ENCODE data around the gene ERN1.

The ERN1 gene

GRCh38 chr17:64017381-64017980 is 112.5 kb downstream of the ERN1 start:
- no peak overlapping the region for H3K23ac ChIP-seq (ENCODE audit: low read depth, low read length, poor library complexity)
- WGBS, 2 donors (ENCODE audit: extremely low coverage in 2 of 2, insufficient read length in 2 of 2, insufficient replicate concordance in 1 of 2), result no CpG with 5 or more reads among the region's 2 CpGs
- no peak overlapping the region for H3K18ac ChIP-seq (ENCODE audit: low read length)
- no peaks in the 10 kb centered on the region for H3K36me3 ChIP-seq (replicated peaks in 1 of 2; ENCODE audit: control insufficient read depth in 2 of 2, insufficient read depth in 2 of 2, low read length in 2 of 2)
- no peak overlapping the region for H3K14ac ChIP-seq (ENCODE audit: low read length)
- peaks cover 0 to 7% (median 0%) of the 10 kb centered on the region in 3 experiments for H3K27me3 ChIP-seq (ENCODE audit: control insufficient read depth in 3 of 3, insufficient read depth in 3 of 3, low read depth in 1 of 3, low read length in 3 of 3)
- no peak overlapping the region for H2BK12ac ChIP-seq (ENCODE audit: low read length)
- no peak overlapping the region for H3K4me2 ChIP-seq (ENCODE audit: insufficient read depth, low read length, poor library complexity, severe bottlenecking)
- H3K9ac ChIP-seq (ENCODE audit: low read depth, low read length, poor library complexity), result no peak overlapping the region
- no peak overlapping the region for H2BK120ac ChIP-seq (ENCODE audit: low read depth, low read length)
- no peak overlapping the region for H3K27ac ChIP-seq (replicated peaks; ENCODE audit: low read length)
- no peak overlapping the region for H3K4me3 ChIP-seq (ENCODE audit: low read length in 2 of 2)
- no peak overlapping the region for H3K4ac ChIP-seq (ENCODE audit: low read length)
- no peaks in the 10 kb centered on the region for H3K79me1 ChIP-seq (ENCODE audit: low read depth, low read length)
- DNase-seq (ENCODE audit: low spot score), result no peak
- H3K4me1 ChIP-seq (ENCODE audit: control insufficient read depth in 2 of 2, insufficient read depth in 1 of 2, low read depth in 1 of 2, low read length in 2 of 2), result peaks cover 0 to 2% of the 10 kb centered on the region in 2 donors
- no peak overlapping the region for H2BK5ac ChIP-seq (ENCODE audit: low read length)
- no peak overlapping the region for H2AFZ ChIP-seq (ENCODE audit: low read length)
- H4K91ac ChIP-seq (ENCODE audit: low read depth, low read length, poor library complexity), result no peak overlapping the region
- H4K8ac ChIP-seq (ENCODE audit: low read depth, low read length), result no peak overlapping the region
- H3K9me3 ChIP-seq (replicated peaks in 1 of 2; ENCODE audit: control insufficient read depth in 2 of 2, insufficient read depth in 1 of 2, low read depth in 1 of 2, low read length in 2 of 2), result no peaks in the 10 kb centered on the region
- no peak overlapping the region for H2BK15ac ChIP-seq (ENCODE audit: low read length)
- H2AK5ac ChIP-seq (ENCODE audit: low read depth, low read length), result no peak overlapping the region

GRCh38 chr17:64016974-64017373 is 113.0 kb downstream of the ERN1 start:
- WGBS, 2 donors (ENCODE audit: extremely low coverage in 2 of 2, insufficient read length in 2 of 2, insufficient replicate concordance in 1 of 2), result no CpG with 5 or more reads among the region's 3 CpGs
- no peak overlapping the region for H2BK12ac ChIP-seq (ENCODE audit: low read length)
- H3K4me1 ChIP-seq (ENCODE audit: control insufficient read depth in 2 of 2, insufficient read depth in 1 of 2, low read depth in 1 of 2, low read length in 2 of 2), result peaks cover 0 to 2% of the 10 kb centered on the region in 2 donors
- H3K27ac ChIP-seq (replicated peaks; ENCODE audit: low read length), result no peak overlapping the region
- DNase-seq (ENCODE audit: low spot score), result no peak
- no peak overlapping the region for H2BK120ac ChIP-seq (ENCODE audit: low read depth, low read length)
- no peak overlapping the region for H2AFZ ChIP-seq (ENCODE audit: low read length)
- H2AK5ac ChIP-seq (ENCODE audit: low read depth, low read length), result no peak overlapping the region
- H4K8ac ChIP-seq (ENCODE audit: low read depth, low read length), result no peak overlapping the region
- no peak overlapping the region for H3K4ac ChIP-seq (ENCODE audit: low read length)
- no peaks in the 10 kb centered on the region for H3K9me3 ChIP-seq (replicated peaks in 1 of 2; ENCODE audit: control insufficient read depth in 2 of 2, insufficient read depth in 1 of 2, low read depth in 1 of 2, low read length in 2 of 2)
- H3K14ac ChIP-seq (ENCODE audit: low read length), result no peak overlapping the region
- no peak overlapping the region for H3K9ac ChIP-seq (ENCODE audit: low read depth, low read length, poor library complexity)
- no peak overlapping the region for H3K18ac ChIP-seq (ENCODE audit: low read length)
- no peaks in the 10 kb centered on the region for H3K79me1 ChIP-seq (ENCODE audit: low read depth, low read length)
- H2BK5ac ChIP-seq (ENCODE audit: low read length), result no peak overlapping the region
- H2BK15ac ChIP-seq (ENCODE audit: low read length), result no peak overlapping the region
- H3K23ac ChIP-seq (ENCODE audit: low read depth, low read length, poor library complexity), result no peak overlapping the region
- H3K4me2 ChIP-seq (ENCODE audit: insufficient read depth, low read length, poor library complexity, severe bottlenecking), result no peak overlapping the region
- no peaks in the 10 kb centered on the region for H3K36me3 ChIP-seq (replicated peaks in 1 of 2; ENCODE audit: control insufficient read depth in 2 of 2, insufficient read depth in 2 of 2, low read length in 2 of 2)
- H3K4me3 ChIP-seq (ENCODE audit: low read length in 2 of 2), result no peak overlapping the region
- peaks cover 0 to 7% (median 0%) of the 10 kb centered on the region in 3 experiments for H3K27me3 ChIP-seq (ENCODE audit: control insufficient read depth in 3 of 3, insufficient read depth in 3 of 3, low read depth in 1 of 3, low read length in 3 of 3)
- H4K91ac ChIP-seq (ENCODE audit: low read depth, low read length, poor library complexity), result no peak overlapping the region

GRCh38 chr17:64016231-64016784 is 113.6 kb downstream of the ERN1 start:
- H3K27ac ChIP-seq (replicated peaks; ENCODE audit: low read length), result no peak overlapping the region
- H3K14ac ChIP-seq (ENCODE audit: low read length), result no peak overlapping the region
- H3K27me3 ChIP-seq (ENCODE audit: control insufficient read depth in 3 of 3, insufficient read depth in 3 of 3, low read depth in 1 of 3, low read length in 3 of 3), result peaks cover 0 to 7% (median 0%) of the 10 kb centered on the region in 3 experiments
- no peaks in the 10 kb centered on the region for H3K9me3 ChIP-seq (replicated peaks in 1 of 2; ENCODE audit: control insufficient read depth in 2 of 2, insufficient read depth in 1 of 2, low read depth in 1 of 2, low read length in 2 of 2)
- no peak overlapping the region for H3K4me3 ChIP-seq (ENCODE audit: low read length in 2 of 2)
- no CpG with 5 or more reads among the region's 5 CpGs for WGBS, 2 donors (ENCODE audit: extremely low coverage in 2 of 2, insufficient read length in 2 of 2, insufficient replicate concordance in 1 of 2)
- no peak overlapping the region for H3K9ac ChIP-seq (ENCODE audit: low read depth, low read length, poor library complexity)
- no peak overlapping the region for H2BK120ac ChIP-seq (ENCODE audit: low read depth, low read length)
- no peak overlapping the region for H4K91ac ChIP-seq (ENCODE audit: low read depth, low read length, poor library complexity)
- H4K8ac ChIP-seq (ENCODE audit: low read depth, low read length), result no peak overlapping the region
- H3K23ac ChIP-seq (ENCODE audit: low read depth, low read length, poor library complexity), result no peak overlapping the region
- no peak overlapping the region for H2AK5ac ChIP-seq (ENCODE audit: low read depth, low read length)
- no peak overlapping the region for H3K18ac ChIP-seq (ENCODE audit: low read length)
- DNase-seq (ENCODE audit: low spot score), result no peak
- no peak overlapping the region for H2BK12ac ChIP-seq (ENCODE audit: low read length)
- H2BK15ac ChIP-seq (ENCODE audit: low read length), result no peak overlapping the region
- H3K4me1 ChIP-seq (ENCODE audit: control insufficient read depth in 2 of 2, insufficient read depth in 1 of 2, low read depth in 1 of 2, low read length in 2 of 2), result peaks cover 0 to 2% of the 10 kb centered on the region in 2 donors
- no peak overlapping the region for H3K4me2 ChIP-seq (ENCODE audit: insufficient read depth, low read length, poor library complexity, severe bottlenecking)
- H2BK5ac ChIP-seq (ENCODE audit: low read length), result no peak overlapping the region
- no peak overlapping the region for H3K4ac ChIP-seq (ENCODE audit: low read length)
- no peak overlapping the region for H2AFZ ChIP-seq (ENCODE audit: low read length)
- H3K36me3 ChIP-seq (replicated peaks in 1 of 2; ENCODE audit: control insufficient read depth in 2 of 2, insufficient read depth in 2 of 2, low read length in 2 of 2), result no peaks in the 10 kb centered on the region
- no peaks in the 10 kb centered on the region for H3K79me1 ChIP-seq (ENCODE audit: low read depth, low read length)

- DNase-seq (ENCODE audit: low spot score), result no peak
- WGBS, 2 donors (ENCODE audit: extremely low coverage in 2 of 2, insufficient read length in 2 of 2, insufficient replicate concordance in 1 of 2), result no CpG with 5 or more reads among the region's 6 CpGs
- no peak overlapping the region for H3K4ac ChIP-seq (ENCODE audit: low read length)
Observed at GRCh38 chr17:64015447-64015846, 114.5 kb downstream of the ERN1 start.

More at GRCh38 chr17:64015447-64015846, 114.5 kb downstream of the ERN1 start:
- Histone ChIP-seq H3K4me2 (ENCODE audit: insufficient read depth, low read length, poor library complexity, severe bottlenecking) (no peak overlapping the region), H3K23ac (ENCODE audit: low read depth, low read length, poor library complexity) (no peak overlapping the region), H3K9me3 (replicated peaks in 1 of 2; ENCODE audit: control insufficient read depth in 2 of 2, insufficient read depth in 1 of 2, low read depth in 1 of 2, low read length in 2 of 2) (no peaks in the 10 kb centered on the region), H3K79me1 (ENCODE audit: low read depth, low read length) (no peaks in the 10 kb centered on the region), H4K91ac (ENCODE audit: low read depth, low read length, poor library complexity) (no peak overlapping the region), H2BK5ac (ENCODE audit: low read length) (no peak overlapping the region), H3K4me1 (ENCODE audit: control insufficient read depth in 2 of 2, insufficient read depth in 1 of 2, low read depth in 1 of 2, low read length in 2 of 2) (peaks cover 0 to 2% of the 10 kb centered on the region in 2 donors), H2BK120ac (ENCODE audit: low read depth, low read length) (no peak overlapping the region), H3K27ac (replicated peaks; ENCODE audit: low read length) (no peak overlapping the region), H2BK15ac (ENCODE audit: low read length) (no peak overlapping the region), H2AFZ (ENCODE audit: low read length) (no peak overlapping the region), H3K4me3 (ENCODE audit: low read length in 2 of 2) (no peak overlapping the region), H4K8ac (ENCODE audit: low read depth, low read length) (no peak overlapping the region), H2BK12ac (ENCODE audit: low read length) (no peak overlapping the region), H3K27me3 (ENCODE audit: control insufficient read depth in 3 of 3, insufficient read depth in 3 of 3, low read depth in 1 of 3, low read length in 3 of 3) (peaks cover 0 to 7% (median 0%) of the 10 kb centered on the region in 3 experiments), H2AK5ac (ENCODE audit: low read depth, low read length) (no peak overlapping the region), H3K18ac (ENCODE audit: low read length) (no peak overlapping the region), H3K36me3 (replicated peaks in 1 of 2; ENCODE audit: control insufficient read depth in 2 of 2, insufficient read depth in 2 of 2, low read length in 2 of 2) (no peaks in the 10 kb centered on the region), H3K14ac (ENCODE audit: low read length) (no peak overlapping the region), H3K9ac (ENCODE audit: low read depth, low read length, poor library complexity) (no peak overlapping the region)
